ENCODE results near the gene CDK5.

Gene CDK5

GRCh38 chr7:151086802-151087244 lies 29.1 kb upstream of the CDK5 start:
- peak; percentile 50 for DNase-seq

- peak; percentile 53 for DNase-seq
Observed at GRCh38 chr7:151085691-151086620, 28.3 kb upstream of the CDK5 start, which contains the start of gene AGAP3. Gene AGAP3, plus strand, starts transcription at chr7:151086475. Its CDS starts 267 bp downstream, at chr7:151086742.

- no peak for DNase-seq
Observed at GRCh38 chr7:151085329-151085690, 27.6 kb upstream of the CDK5 start.

GRCh38 chr7:151083824-151084160 lies 26.1 kb upstream of the CDK5 start:
- no peak for DNase-seq

GRCh38 chr7:151083071-151083823 lies 25.6 kb upstream of the CDK5 start, which contains the start of gene TMUB1:
Gene TMUB1, minus strand, starts transcription at chr7:151083493. Its CDS starts 930 bp downstream, at chr7:151082563.
- peak; percentile 82 for DNase-seq

GRCh38 chr7:151082141-151083070 lies 24.7 kb upstream of the CDK5 start:
- DNase-seq: no peak

- DNase-seq: no peak
Observed at GRCh38 chr7:151081170-151082101, 23.7 kb upstream of the CDK5 start.

- DNase-seq: peak; percentile 85
Observed at GRCh38 chr7:151080522-151081169, 22.9 kb upstream of the CDK5 start, which contains the start of gene FASTK. Gene FASTK, minus strand, starts transcription at chr7:151080809. Its CDS starts 43 bp downstream, at chr7:151080766.

GRCh38 chr7:151080067-151080521 lies 22.4 kb upstream of the CDK5 start:
- DNase-seq: peak; percentile 46

- DNase-seq: no peak
Observed at GRCh38 chr7:151079199-151079910, 21.7 kb upstream of the CDK5 start.

- no peak for DNase-seq
Observed at GRCh38 chr7:151078233-151079040, 20.7 kb upstream of the CDK5 start.

GRCh38 chr7:151077705-151078232 lies 20.1 kb upstream of the CDK5 start:
- no peak for DNase-seq

GRCh38 chr7:151076863-151077704 lies 19.4 kb upstream of the CDK5 start:
- DNase-seq: no peak

GRCh38 chr7:151075978-151076426 lies 18.3 kb upstream of the CDK5 start:
- DNase-seq: no peak

- no peak for DNase-seq
Observed at GRCh38 chr7:151075662-151075971, 17.9 kb upstream of the CDK5 start.

GRCh38 chr7:151074817-151075661 lies 17.3 kb upstream of the CDK5 start:
- no peak for DNase-seq

- DNase-seq: no peak
Observed at GRCh38 chr7:151073990-151074389, 16.3 kb upstream of the CDK5 start.

Data from activated CD4-positive, CD25-positive, alpha-beta regulatory T cell treated with anti-CD3 and anti-CD28 coated beads, Interleukin-2, amount 50 U/mL, for 72 hours (primary cell).